Stomach (tissue), 4 donors: ENCODE results near the gene CRYBG1.

Experiments
- POLR2A ChIP-seq, 4 donors: fragments of 450-650 bp; IDR thresholded peaks; one replicate each; pipeline ENCODE4 v1.6.1; 2016; ENCODE audit warnings: antibody characterized with exemption in 4 of 4, control low read depth in 2 of 4, mild to moderate bottlenecking in 1 of 4, moderate library complexity in 1 of 4
- TF ChIP-seq, protein P1 (sequence below), 7 experiments: fragments of 450-650 bp in 4 of 7; fragments of 200-600 bp in 3 of 7; sonication (generic) in 3 of 7; IDR thresholded peaks; one replicate each; pipeline ENCODE4 v1.5.1; 2016 to 2019; ENCODE audit warnings: antibody characterized with exemption in 7 of 7, control low read depth in 2 of 7, mild to moderate bottlenecking in 1 of 7

- TF ChIP-seq POLR2A (IDR thresholded peaks at IDR 0.05), result no peak
- TF ChIP-seq, protein P1, sequence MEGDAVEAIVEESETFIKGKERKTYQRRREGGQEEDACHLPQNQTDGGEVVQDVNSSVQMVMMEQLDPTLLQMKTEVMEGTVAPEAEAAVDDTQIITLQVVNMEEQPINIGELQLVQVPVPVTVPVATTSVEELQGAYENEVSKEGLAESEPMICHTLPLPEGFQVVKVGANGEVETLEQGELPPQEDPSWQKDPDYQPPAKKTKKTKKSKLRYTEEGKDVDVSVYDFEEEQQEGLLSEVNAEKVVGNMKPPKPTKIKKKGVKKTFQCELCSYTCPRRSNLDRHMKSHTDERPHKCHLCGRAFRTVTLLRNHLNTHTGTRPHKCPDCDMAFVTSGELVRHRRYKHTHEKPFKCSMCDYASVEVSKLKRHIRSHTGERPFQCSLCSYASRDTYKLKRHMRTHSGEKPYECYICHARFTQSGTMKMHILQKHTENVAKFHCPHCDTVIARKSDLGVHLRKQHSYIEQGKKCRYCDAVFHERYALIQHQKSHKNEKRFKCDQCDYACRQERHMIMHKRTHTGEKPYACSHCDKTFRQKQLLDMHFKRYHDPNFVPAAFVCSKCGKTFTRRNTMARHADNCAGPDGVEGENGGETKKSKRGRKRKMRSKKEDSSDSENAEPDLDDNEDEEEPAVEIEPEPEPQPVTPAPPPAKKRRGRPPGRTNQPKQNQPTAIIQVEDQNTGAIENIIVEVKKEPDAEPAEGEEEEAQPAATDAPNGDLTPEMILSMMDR (IDR thresholded peaks at IDR 0.05), result no peak
Observed at GRCh38 chr6:106581468-106581867, 221.0 kb downstream of the CRYBG1 start.
